ENCODE results near the gene TNKS1BP1. TPM values are rescaled to one million over a fixed set of nuclear protein-coding genes. Genes with fewer than 3 reads are reported as not detected.
A peak's percentile ranks its signal among the peaks of the same experiment; 100 is the strongest.

Gene TNKS1BP1
- total RNA-seq, 4 donors from 2014 or later, result 93.9 to 215 (median 124) TPM

- H3K9me3 ChIP-seq, result no peaks in the 10 kb centered on the region
- no peak overlapping the region for H3K4me3 ChIP-seq
- H3K36me3 ChIP-seq, result no peaks in the 10 kb centered on the region
- H3K27ac ChIP-seq (replicated peaks in 1 of 4), result peak overlapping the region in 3 of 4 donors; percentile 28 to 57 (median 44)
- peaks cover 11 to 14% (median 13%) of the 10 kb centered on the region in 4 donors for H3K4me1 ChIP-seq
- TF ChIP-seq POLR2AphosphoS5 (IDR thresholded peaks at IDR 0.05) (no peak), POLR2A (IDR thresholded peaks at IDR 0.05; ENCODE audit: low read depth) (no peak), EP300 (IDR thresholded peaks at IDR 0.05) (no peak), CTCF (IDR thresholded peaks at IDR 0.05) (no peak)
- DNase-seq (ENCODE audit: extremely low spot score), result no peak
- H3K27me3 ChIP-seq, result no peaks in the 10 kb centered on the region
- intact Hi-C loops (cut with DNase I), result no loop called here
- 28% methylated on average over 6 of the region's 6 CpGs for WGBS
Measured at GRCh38 chr11:57357856-57358255, 33.1 kb upstream of the TNKS1BP1 start.

- intact Hi-C loops (cut with DNase I), result no loop called here
- no peak overlapping the region for H3K4me3 ChIP-seq
- WGBS, result 92% methylated on average over 3 of the region's 3 CpGs
- H3K9me3 ChIP-seq, result no peaks in the 10 kb centered on the region
- no peaks in the 10 kb centered on the region for H3K27me3 ChIP-seq
- DNase-seq (ENCODE audit: extremely low spot score), result no peak
- peak overlapping the region in 3 of 4 donors; percentile 28 to 57 (median 44) for H3K27ac ChIP-seq (replicated peaks in 1 of 4)
- no peaks in the 10 kb centered on the region for H3K36me3 ChIP-seq
- no peak for TF ChIP-seq POLR2AphosphoS5 (IDR thresholded peaks at IDR 0.05)
- no peak for TF ChIP-seq EP300 (IDR thresholded peaks at IDR 0.05)
- no peak for TF ChIP-seq CTCF (IDR thresholded peaks at IDR 0.05)
- no peak for TF ChIP-seq POLR2A (IDR thresholded peaks at IDR 0.05; ENCODE audit: low read depth)
- H3K4me1 ChIP-seq, result peaks cover 11 to 14% (median 13%) of the 10 kb centered on the region in 4 donors
Measured at GRCh38 chr11:57357310-57357709, 32.6 kb upstream of the TNKS1BP1 start.

- no peaks in the 10 kb centered on the region for H3K9me3 ChIP-seq
- WGBS, result 78% methylated on average over 9 of the region's 9 CpGs
- H3K4me1 ChIP-seq, result peaks cover 11 to 14% (median 13%) of the 10 kb centered on the region in 4 donors
- no peaks in the 10 kb centered on the region for H3K27me3 ChIP-seq
- H3K36me3 ChIP-seq, result no peaks in the 10 kb centered on the region
- intact Hi-C loops (cut with DNase I), result no loop called here
- no peak for DNase-seq (ENCODE audit: extremely low spot score)
- no peak overlapping the region for H3K27ac ChIP-seq (replicated peaks in 1 of 4)
- TF ChIP-seq EP300 (IDR thresholded peaks at IDR 0.05), result no peak
- TF ChIP-seq POLR2A (IDR thresholded peaks at IDR 0.05; ENCODE audit: low read depth), result no peak
- no peak for TF ChIP-seq CTCF (IDR thresholded peaks at IDR 0.05)
- TF ChIP-seq POLR2AphosphoS5 (IDR thresholded peaks at IDR 0.05), result no peak
- no peak overlapping the region for H3K4me3 ChIP-seq
Measured at GRCh38 chr11:57356268-57356667, 31.5 kb upstream of the TNKS1BP1 start.

- H3K27me3 ChIP-seq, result no peaks in the 10 kb centered on the region
- TF ChIP-seq CTCF (IDR thresholded peaks at IDR 0.05) (no peak), POLR2A (IDR thresholded peaks at IDR 0.05; ENCODE audit: low read depth) (no peak), EP300 (IDR thresholded peaks at IDR 0.05) (no peak)
- no peaks in the 10 kb centered on the region for H3K36me3 ChIP-seq
- H3K4me1 ChIP-seq, result peaks cover 12 to 18% (median 17%) of the 10 kb centered on the region in 4 donors
- H3K9me3 ChIP-seq, result no peaks in the 10 kb centered on the region
- H3K4me3 ChIP-seq, result no peak overlapping the region
- WGBS, result 79% methylated on average over 6 of the region's 6 CpGs
- no peak overlapping the region for H3K27ac ChIP-seq (replicated peaks in 1 of 4)
- intact Hi-C loops (cut with DNase I), result loop anchor here (5.0 kb wide), 1 partner anchor 512 kb away; no protein-coding TSS in a partner anchor
- no peak for DNase-seq (ENCODE audit: extremely low spot score)
Measured at GRCh38 chr11:57354699-57355098, 29.9 kb upstream of the TNKS1BP1 start.

GRCh38 chr11:57353852-57354251 is 29.1 kb upstream of the TNKS1BP1 start:
- intact Hi-C loops (cut with DNase I), result loop anchor here (5.0 kb wide), 1 partner anchor 512 kb away; no protein-coding TSS in a partner anchor
- H3K4me1 ChIP-seq, result peaks cover 14 to 22% (median 20%) of the 10 kb centered on the region in 4 donors
- no peak for DNase-seq (ENCODE audit: extremely low spot score)
- H3K36me3 ChIP-seq, result no peaks in the 10 kb centered on the region
- H3K27ac ChIP-seq (replicated peaks in 1 of 4), result no peak overlapping the region
- no peaks in the 10 kb centered on the region for H3K27me3 ChIP-seq
- no peak overlapping the region for H3K4me3 ChIP-seq
- H3K9me3 ChIP-seq, result no peaks in the 10 kb centered on the region
- WGBS, result 67% methylated on average over 4 of the region's 4 CpGs
- TF ChIP-seq CTCF (IDR thresholded peaks at IDR 0.05) (no peak), POLR2A (IDR thresholded peaks at IDR 0.05; ENCODE audit: low read depth) (no peak), EP300 (IDR thresholded peaks at IDR 0.05) (no peak)
